HG03460 (cell line): ENCODE data around the gene PTDSS2.
"Not testable (repeated sequence)": the region's sequence is repeated elsewhere in the genome, so short reads cannot be mapped to it uniquely, and the experiment has no call there.

Source experiments
- ATAC-seq: cut with Tn5 transposase; IDR thresholded peaks from one replicate; pipeline ENCODE4 v1.9.1; 2021; ENCODE audit not compliant: unreplicated experiment

The PTDSS2 gene

GRCh38 chr11:413120-414081 lies 36.7 kb upstream of the PTDSS2 start:
- ATAC-seq: no peak

- peak; percentile 17 for ATAC-seq
These were observed 35.7 kb upstream of the PTDSS2 start for GRCh38 chr11:414318-414857.

GRCh38 chr11:415640-416041 lies 34.4 kb upstream of the PTDSS2 start:
- ATAC-seq: no peak

GRCh38 chr11:416051-416756 lies 33.9 kb upstream of the PTDSS2 start:
- no peak for ATAC-seq

GRCh38 chr11:416757-417621 lies 33.1 kb upstream of the PTDSS2 start:
- no peak for ATAC-seq

GRCh38 chr11:417652-418342 lies 32.3 kb upstream of the PTDSS2 start:
- no peak for ATAC-seq

GRCh38 chr11:418343-419247 lies 31.5 kb upstream of the PTDSS2 start:
- no peak for ATAC-seq

GRCh38 chr11:419248-420005 lies 30.7 kb upstream of the PTDSS2 start:
- no peak for ATAC-seq

GRCh38 chr11:420054-420910 lies 29.8 kb upstream of the PTDSS2 start:
- no peak for ATAC-seq

GRCh38 chr11:420911-421321 lies 29.2 kb upstream of the PTDSS2 start:
- no peak for ATAC-seq

- ATAC-seq: no peak
These were observed 27.8 kb upstream of the PTDSS2 start for GRCh38 chr11:422249-422656.

GRCh38 chr11:424232-424631 lies 25.8 kb upstream of the PTDSS2 start:
- no peak for ATAC-seq

GRCh38 chr11:424766-425165 lies 25.3 kb upstream of the PTDSS2 start:
- ATAC-seq: not testable (repeated sequence)

GRCh38 chr11:425301-425700 lies 24.8 kb upstream of the PTDSS2 start:
- no peak for ATAC-seq

- no peak for ATAC-seq
These were observed 23.2 kb upstream of the PTDSS2 start for GRCh38 chr11:426851-427250.

- no peak for ATAC-seq
These were observed 21.8 kb upstream of the PTDSS2 start for GRCh38 chr11:428295-428694.

- ATAC-seq: no peak
These were observed 20.7 kb upstream of the PTDSS2 start for GRCh38 chr11:429391-429790.
